HG03378 (cell line): ENCODE results near the gene TMEM134.

Experiments
- ATAC-seq: cut with Tn5 transposase; IDR thresholded peaks from one replicate; pipeline ENCODE4 v1.9.1; 2021; ENCODE audit warnings: mild to moderate bottlenecking, moderate library complexity; ENCODE audit not compliant: unreplicated experiment

The TMEM134 gene

DNA sequence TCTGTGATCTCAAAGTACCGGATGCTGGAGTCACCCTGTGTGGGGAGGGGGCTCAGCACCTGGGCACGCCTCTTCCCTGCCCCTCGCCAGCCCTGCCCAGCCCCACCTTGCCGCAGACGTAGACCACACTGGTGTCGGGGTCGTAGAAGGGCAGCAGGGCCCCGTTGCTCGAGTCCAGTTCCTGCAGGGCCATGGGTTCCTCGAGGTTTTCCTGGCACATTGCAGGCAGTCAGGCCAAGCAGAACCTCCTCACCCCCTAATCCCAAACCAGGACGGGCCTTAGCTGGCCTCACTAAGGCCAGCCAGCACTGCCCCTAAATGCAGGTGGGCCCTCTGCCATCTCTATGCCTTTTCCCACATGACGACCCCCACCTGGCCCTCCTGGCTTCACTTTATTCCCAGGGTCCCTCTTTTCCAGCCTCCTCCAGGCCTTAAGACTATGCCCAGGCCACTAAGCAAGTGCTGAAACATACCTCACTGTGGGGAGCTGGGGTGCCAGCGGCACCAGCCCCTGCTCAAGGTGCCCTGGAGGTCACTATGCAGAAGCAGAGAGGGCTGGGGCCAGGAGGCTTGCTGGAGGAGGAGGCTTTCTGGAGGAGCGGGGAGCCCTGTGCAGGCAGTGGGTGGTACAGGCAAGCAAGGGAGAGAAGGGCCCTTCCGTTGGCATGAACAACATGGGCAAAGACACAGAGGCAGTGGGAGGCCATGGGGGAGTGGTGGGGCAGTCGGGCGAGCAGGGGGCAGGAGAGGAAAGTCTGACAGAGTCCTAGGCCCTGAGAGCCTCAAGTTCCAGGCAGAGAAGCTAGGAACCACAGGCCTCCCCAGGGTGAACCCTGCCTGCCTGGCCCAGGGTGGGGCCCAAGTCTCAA, 28.6 kb downstream of the TMEM134 start:
- ATAC-seq, result no peak

DNA sequence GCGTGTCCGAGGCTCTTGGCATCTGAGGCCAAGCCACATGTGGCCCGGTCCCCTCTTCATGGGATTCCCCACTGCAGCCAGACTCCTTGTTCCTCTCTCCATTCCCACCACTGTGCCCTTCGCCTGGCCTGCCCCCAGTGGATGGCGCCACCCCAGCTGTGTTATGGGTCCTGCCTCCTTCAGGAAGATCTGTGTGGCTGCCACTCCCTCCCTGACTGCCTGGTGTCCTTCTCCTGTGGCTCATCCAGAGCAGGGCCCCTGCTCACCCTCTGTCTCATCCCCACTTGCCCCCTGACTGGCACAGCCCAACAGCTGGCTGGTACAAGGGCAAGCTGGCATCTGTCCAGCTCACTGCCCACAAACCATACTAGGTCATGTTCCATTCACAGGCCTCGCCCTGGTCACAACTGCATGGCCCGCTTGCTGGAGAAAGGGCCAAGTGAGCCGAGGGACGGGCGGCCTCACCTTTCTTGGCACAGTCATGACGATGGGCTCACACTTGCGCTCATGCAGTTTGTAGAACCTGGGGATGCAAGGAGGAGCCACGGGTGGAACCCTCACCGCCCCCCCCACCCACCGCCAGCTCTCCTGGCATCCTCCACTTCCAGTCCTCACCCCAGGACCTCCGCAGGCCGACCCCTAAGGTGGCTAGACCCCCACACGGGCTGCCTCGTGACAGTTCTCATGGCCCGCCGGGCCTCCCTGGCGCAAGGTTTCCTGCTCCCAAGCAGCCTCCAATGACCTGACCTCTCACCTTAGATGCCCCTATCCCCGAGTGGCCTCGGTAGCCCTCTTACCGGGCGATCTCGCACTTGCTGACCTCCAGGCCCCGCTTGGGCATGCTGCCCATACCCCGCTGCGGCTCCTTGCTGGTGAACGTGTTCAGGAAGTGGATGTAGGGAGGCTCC, 29.5 kb downstream of the TMEM134 start:
- no peak for ATAC-seq

DNA sequence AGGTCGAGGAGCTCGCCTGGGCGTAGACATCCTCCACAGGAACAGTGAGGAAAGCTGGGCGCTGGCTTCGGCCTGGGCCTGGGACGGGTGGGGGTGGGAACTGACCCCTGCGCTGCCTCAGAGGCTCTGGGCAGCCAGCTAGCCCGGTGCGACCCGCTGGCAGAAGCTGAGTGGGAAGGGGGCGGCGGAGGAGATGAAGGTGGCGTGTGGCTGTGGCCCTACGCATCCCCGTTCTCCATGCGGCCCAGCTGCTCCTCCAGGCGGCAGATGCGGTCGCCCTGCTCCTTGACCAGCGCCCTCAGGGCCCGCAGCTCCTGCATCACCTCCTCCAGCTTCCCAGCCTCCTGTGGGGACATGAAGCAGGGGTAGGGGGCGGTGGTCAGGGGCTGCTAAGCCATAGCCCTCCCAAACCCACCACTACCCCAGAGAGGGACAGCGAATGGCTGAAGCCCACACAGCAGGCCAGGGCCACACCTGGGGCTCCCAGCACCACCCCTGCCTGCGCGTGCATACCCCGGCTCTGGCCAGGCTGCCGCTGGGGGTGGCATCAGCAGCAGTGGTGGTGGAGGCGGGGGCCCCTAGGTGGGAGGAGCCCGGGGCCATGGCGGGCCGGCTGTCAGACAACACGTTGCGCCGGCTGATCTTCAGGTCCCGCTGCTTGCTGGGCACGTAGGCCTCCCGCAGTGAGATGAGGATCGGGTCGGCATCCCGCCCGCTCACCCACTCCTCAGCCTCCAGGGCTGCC, 30.7 kb downstream of the TMEM134 start:
- ATAC-seq, result no peak

DNA sequence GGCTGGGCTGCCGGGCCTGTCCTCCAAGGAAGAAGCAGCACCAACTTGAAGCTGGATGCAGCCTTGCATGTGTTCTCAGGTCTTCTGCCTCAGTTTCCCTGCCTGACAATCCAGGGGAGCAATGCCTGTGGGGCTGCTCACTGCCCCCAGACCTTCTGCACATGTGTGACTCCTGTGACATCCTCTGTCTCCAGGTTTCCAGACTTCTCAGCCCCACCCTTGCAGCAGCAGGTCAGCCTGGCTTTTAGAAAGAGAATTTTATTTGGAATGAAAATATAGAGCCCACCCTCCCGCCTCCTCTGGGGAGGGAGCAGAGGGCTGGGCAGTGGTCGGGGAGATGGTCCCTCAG, 31.3 kb downstream of the TMEM134 start:
- no peak for ATAC-seq

DNA sequence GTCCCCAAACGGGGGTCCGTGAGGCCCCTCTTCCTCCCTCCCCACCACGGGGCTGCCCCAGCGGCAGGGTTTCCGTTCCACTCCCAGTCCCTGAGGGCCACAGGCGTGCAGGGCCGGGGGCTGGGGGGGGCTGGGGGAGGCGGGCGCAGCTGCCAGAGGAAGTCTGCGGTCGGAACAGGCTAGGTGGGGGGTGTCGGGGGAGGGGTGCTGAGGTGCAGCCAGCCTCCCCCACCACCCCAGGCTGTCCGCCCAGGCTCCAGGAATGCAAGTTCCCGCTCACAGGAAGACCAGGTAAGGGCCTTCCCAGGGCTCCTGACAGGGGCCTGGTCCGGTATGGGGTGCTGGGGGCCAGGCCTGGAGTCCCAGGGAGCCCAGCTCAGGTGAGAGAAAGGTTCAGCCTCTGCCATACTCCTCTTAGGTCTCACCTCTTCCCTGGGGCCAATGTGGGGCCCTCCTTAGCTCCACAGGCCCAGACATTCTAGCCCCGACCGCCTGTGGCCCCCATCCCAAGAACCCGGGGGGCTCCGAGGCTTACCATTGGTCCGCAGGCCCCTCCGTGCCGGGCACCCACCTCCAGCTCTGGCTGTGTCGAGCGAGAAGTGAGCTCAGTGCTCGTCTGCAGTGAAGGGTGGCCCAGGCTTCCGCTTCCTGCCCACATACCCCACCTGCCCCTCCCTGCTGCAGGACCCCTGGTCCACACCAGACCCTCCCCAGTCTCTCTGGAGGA, 31.8 kb downstream of the TMEM134 start, which contains the start of gene PTPRCAP:
Gene PTPRCAP (minus strand): TSS at position 601 of the 727 bp plus-strand sequence. CDS start 63 bp downstream, at position 538.
- no peak for ATAC-seq

DNA sequence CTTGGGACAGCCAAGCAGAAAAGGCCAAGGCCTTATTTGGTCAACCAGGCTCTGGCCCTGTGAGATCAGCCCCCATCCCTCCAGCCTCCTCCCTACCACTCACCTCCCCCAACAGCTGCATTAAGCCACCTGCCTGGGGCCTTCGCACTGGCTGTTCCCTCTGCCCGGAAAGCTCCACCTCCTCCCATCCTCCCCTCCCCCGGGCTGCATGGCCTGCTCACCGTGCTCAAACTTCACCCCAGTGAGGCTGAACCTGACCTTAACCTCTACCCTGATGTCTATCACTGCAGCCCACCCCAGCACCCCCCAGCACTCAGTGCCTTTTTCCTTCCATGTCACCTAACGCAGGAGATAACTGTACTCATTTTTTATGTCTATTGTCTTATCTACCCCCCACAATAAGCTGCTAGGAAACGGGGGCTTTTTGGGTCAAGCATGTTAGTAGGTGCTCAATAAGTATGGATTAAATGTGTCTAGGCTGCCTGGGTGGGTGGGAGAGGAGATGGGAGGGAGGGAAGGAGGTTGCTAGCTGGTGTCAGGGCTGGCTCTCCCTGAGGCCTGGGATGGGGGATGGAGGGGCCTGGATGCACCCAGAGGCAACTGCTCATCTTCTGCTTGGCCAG, 32.5 kb downstream of the TMEM134 start:
- no peak for ATAC-seq

DNA sequence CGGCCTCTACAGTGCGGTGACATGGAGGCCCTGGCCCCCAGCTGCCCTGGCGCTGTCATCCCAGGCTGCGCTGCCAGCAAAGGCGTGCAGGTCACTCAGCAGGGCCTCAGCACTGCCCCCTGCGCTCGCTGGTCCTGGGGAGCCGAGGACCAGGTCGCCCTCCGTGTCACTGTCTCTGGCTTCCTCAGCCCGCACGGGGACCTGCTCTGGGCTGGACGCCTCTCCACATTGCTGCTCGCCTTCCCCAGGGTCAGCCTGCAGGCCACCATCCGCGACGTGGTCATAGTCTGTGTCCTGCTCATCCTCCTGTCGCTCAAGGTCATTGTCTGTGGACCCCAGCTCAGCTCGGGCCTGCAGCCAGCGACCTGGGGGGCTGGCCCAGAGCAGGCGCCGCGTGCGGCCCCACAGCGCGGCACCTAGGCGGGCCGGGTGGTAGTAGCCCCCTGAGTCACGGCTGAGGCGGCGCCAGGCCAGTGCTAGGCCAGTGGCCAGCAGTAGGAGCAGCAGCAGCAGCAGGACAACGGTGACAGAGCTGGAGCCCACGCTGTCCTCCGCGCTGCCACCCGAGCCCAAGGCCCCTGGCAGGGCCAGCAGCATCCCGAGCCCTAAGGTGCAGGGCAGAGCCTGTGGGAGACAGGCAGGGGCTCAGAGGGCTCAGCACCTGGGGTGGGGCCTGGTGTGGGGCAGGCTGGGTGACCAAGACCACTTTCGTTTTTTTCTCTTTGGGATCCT, 33.2 kb downstream of the TMEM134 start:
- ATAC-seq, result no peak

DNA sequence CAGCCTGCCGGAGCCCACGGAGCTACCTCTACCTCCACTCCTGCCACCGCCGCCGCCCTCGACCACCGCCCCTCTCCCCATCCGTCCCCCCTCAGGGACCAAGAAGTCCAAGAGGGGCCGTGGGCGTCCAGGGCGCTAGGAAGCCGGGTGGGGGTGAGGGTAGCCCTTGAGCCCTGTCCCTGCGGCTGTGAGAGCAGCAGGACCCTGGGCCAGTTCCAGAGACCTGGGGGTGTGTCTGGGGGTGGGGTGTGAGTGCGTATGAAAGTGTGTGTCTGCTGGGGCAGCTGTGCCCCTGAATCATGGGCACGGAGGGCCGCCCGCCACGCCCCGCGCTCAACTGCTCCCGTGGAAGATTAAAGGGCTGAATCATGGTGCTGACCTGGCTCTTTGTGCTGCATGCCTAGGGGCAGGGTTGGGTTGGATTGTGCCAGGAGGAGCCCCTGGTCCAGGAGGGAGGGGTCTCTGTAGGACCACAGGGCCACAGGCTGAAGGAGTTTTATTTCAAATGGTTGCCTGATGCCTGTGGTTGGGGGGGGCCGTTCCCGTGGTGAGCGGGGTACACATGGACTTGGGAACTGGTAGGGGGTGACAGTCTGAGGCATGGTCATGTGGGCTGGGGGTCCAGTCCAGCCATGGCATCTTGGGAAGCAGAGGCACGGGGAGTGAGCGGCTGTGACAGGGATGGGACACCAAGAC, 33.9 kb downstream of the TMEM134 start:
- ATAC-seq, result no peak

DNA sequence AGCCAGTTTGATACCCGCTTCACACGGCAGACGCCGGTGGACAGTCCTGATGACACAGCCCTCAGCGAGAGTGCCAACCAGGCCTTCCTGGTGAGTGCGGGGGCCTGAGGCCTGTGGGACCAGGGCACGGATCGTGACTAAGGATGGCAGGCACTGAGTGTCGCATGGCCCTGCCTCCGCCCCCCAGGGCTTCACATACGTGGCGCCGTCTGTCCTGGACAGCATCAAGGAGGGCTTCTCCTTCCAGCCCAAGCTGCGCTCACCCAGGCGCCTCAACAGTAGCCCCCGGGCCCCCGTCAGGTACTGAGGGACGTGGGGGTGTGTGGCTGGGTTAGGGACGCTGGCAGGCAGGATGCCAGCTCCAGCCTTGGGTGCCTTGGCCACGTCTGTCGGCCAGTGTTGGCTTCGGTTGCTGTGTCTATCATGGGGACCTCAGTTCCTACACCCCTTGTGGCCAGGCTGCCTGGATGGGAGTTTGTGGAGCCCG, 34.6 kb downstream of the TMEM134 start:
- ATAC-seq, result no peak

DNA sequence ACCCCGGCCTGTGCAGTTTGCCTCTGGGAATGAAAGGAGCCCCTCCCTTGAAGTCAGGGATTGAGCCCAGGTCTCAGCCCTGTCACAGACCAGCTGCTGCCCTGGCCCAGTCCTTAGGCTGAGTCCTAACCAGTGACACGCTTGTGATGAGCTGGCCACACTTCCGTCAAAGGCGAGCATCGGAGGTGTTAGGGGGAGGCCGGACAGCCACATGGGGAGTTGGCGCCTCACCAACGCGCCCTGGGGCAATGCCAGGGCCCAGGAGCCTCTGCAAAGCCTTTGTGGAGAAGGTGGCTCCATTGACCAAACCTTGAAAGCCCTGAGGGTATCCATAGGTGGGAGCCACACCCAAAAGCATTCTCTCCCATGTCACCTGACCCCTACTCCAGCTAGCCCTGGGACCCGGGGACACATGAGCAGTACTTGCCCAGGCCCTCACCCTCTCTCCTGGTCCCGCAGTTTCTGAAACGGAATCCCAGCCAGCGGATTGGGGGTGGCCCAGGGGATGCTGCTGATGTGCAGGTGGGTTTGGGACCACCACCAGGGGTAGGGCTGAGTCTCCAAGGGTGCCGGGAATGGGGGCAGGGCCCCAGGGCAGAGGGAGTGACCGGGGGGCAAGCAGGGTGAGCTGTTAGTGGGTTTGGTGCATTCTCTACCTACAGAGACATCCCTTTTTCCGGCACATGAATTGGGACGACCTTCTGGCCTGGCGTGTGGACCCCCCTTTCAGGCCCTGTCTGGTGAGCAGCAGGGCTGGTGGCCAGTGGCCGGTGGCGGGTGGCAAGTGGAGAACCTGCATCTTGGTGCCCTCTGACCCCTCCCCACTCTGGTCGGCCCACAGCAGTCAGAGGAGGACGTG, 35.3 kb downstream of the TMEM134 start:
- no peak for ATAC-seq

DNA sequence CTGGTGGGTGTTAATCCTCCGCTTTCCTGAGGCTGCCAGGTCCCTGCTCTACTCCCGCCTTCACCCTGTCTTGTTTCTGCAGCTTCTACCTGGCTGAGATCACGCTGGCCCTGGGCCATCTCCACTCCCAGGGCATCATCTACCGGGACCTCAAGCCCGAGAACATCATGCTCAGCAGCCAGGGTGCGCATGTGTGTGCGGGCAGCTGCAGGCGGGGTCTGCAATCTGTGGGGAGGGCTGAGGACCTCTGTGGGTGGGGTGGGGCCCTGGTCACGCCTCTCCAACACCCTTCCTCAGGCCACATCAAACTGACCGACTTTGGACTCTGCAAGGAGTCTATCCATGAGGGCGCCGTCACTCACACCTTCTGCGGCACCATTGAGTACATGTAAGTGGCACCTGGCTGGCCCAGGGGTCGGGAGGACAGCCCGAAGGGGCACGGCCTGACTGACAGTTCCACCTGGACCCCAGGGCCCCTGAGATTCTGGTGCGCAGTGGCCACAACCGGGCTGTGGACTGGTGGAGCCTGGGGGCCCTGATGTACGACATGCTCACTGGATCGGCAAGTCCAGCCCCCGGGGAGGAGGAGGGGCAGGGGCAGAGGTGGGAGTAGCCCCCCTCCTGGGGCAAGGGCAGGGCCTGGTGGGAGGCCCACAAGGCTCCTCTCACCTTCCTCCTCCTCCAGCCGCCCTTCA, 36.2 kb downstream of the TMEM134 start:
- no peak for ATAC-seq

DNA sequence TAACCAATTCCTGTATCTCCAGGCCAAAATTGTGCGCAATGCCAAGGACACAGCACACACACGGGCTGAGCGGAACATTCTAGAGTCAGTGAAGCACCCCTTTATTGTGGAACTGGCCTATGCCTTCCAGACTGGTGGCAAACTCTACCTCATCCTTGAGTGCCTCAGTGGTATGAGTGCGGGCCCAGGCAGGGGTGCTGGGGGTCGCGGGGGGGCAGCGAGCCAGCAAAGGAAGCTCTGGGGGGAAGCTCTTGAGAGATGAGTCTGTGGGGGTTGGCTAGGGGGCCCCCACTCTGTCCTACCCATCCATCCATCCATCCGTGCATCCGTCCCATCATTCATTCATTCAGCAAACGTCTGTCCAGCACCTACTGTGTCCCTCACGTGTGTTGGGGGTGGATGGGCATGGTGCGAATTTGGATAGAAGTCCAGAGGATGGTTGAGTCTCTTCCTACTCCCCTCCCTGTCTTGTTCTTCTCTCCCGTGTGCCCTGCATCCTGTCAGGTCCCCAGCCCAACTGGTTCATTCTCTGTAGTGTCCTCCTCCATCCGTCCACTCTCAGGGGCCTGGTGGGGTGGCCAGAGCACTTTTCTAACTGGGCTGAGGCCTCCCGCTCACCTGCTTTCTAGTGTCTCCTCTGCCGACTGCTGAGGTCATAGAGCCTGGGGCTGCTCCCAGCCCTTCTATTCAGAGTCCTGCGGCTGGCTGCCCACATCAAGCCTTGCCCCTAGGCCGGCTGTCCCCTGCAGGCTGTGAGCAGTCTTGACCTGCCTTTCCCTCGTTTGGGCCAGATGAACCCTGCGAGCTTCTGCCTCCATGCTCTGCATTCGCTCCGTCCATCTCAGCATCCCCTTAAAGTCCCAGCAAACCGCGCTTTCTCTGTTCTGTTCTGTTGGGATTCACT, 37.5 kb downstream of the TMEM134 start:
- ATAC-seq, result no peak

DNA sequence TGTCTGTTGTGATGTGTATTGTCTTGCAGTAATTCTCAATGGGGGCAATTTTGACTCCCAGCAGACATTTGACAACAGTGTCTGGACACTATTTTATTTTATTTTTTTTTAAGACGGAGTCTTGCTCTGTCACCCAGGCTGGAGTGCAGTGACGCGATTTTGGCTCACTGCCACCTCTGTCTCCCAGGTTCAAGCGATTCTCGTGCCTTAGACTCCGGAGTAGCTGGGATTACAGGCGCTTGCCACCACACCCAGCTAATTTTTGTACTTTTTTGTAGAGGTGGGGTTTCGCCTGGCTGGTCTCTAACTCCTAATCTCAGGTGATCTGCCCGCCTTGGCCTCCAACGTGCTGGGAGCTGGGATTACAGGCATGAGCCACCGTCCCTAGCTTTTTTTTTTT, 39.3 kb downstream of the TMEM134 start:
- ATAC-seq, result no peak

DNA sequence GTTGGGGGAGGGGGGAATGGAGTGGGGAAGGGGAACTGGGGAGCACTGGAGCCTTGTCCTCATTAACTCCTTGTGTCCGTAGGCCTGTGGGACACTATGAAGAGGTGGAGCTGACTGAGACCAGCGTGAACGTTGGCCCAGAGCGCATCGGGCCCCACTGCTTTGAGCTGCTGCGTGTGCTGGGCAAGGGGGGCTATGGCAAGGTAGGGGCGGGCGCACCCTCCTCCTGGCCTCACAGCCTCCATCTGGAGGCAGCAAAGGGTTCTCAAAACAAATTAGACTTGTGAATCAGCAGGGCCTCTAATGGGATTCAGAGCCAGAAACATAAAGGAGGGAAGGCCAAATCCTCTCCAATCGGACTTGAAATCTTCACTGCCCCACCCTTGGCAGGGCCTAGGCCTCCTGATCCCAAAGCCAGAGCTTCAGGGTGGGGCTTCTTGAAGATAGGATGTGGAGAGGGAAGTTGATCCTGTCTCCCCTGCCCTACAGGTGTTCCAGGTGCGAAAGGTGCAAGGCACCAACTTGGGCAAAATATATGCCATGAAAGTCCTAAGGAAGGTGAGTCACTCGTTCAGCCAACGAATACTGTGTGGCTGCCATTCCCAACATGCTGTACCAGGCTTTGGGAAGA, 39.9 kb downstream of the TMEM134 start:
- ATAC-seq, result no peak
